Spleen (tissue), 11 donors: Measurements from ENCODE around the gene FBN1. TPM values are rescaled to one million over a fixed set of nuclear protein-coding genes. Genes with fewer than 3 reads are reported as not detected.
A peak's percentile ranks its signal among the peaks of the same experiment; 100 is the strongest.

Experiments
- DNase-seq: peaks from one replicate; pipeline ENCODE4 v3.0.0-alpha.2; 2020
- H3K27ac ChIP-seq, 8 donors: fragments of 200-600 bp; sonication (generic) in 7 of 8; 1 replicate in 4 of 8; 2 replicates in 4 of 8; pipeline versions ENCODE4 v1.5.0 to v1.8.0; 2016 to 2021; ENCODE audit warnings: inconsistent platforms in 4 of 8, mild to moderate bottlenecking in 4 of 8, moderate library complexity in 1 of 8
- H3K27me3 ChIP-seq, 7 donors: fragments of 200-600 bp; sonication (generic) in 6 of 7; replicated peaks in 1 of 7; 1 replicate in 4 of 7; 2 replicates in 3 of 7; pipeline versions ENCODE4 v1.5.0 to v1.8.0; 2016 to 2021; ENCODE audit warnings: inconsistent platforms in 3 of 7, mild to moderate bottlenecking in 1 of 7
- H3K36me3 ChIP-seq, 6 donors: fragments of 200-600 bp; sonication (generic) in 5 of 6; 1 replicate in 4 of 6; 2 replicates in 2 of 6; pipeline versions ENCODE4 v1.5.0 to v1.8.0; 2016 to 2021; ENCODE audit warnings: inconsistent platforms in 2 of 6
- H3K4me1 ChIP-seq, 6 donors: fragments of 200-600 bp; sonication (generic) in 5 of 6; 1 replicate in 3 of 6; 2 replicates in 3 of 6; pipeline versions ENCODE4 v1.5.0 to v1.8.0; 2016 to 2021; ENCODE audit warnings: inconsistent platforms in 3 of 6
- H3K4me3 ChIP-seq, 8 donors: fragments of 200-600 bp; sonication (generic) in 7 of 8; 1 replicate in 4 of 8; 2 replicates in 4 of 8; pipeline versions ENCODE4 v1.5.0 to v1.8.0; 2016 to 2021; ENCODE audit warnings: inconsistent platforms in 4 of 8, mild to moderate bottlenecking in 4 of 8, moderate library complexity in 2 of 8
- H3K9me3 ChIP-seq, 8 donors: fragments of 200-600 bp; sonication (generic) in 7 of 8; 1 replicate in 4 of 8; 2 replicates in 4 of 8; pipeline versions ENCODE4 v1.5.0 to v1.8.0; 2016 to 2021; ENCODE audit warnings: inconsistent platforms in 4 of 8
- POLR2A ChIP-seq, 3 donors: fragments of 450-650 bp; IDR thresholded peaks; one replicate each; pipeline ENCODE4 v1.5.1; 2017; ENCODE audit warnings: antibody characterized with exemption in 3 of 3, mild to moderate bottlenecking in 1 of 3
- POLR2AphosphoS5 ChIP-seq, 3 donors: sonication (generic); formaldehyde crosslinking; IDR thresholded peaks; one replicate each; pipeline ENCODE4 v1.5.1; 2017; ENCODE audit warnings: antibody characterized with exemption in 3 of 3
- WGBS, 5 donors: extraction: QIAGEN DNeasy Blood & Tissue Kit in 3 of 5; methylation state at CpG; one replicate each; pipeline versions ENCODE4 v1.1.5 to v1.1.7; 2013 to 2018; 5-methylcytosine and 5-hydroxymethylcytosine counted together
- intact Hi-C: fragments of 100-400 bp; cut with DNase I; formaldehyde crosslinking; loops from one replicate; pipeline ENCODE4 v1.15.0; 2023; ENCODE audit warnings: low total_unique reads
- polyA plus RNA-seq, 3 donors: library from polyadenylated mRNA; stranded (reverse); fragments of 200-250 nt; gene quantifications; one replicate each; pipeline ENCODE4 v1.2.1, GENCODE V29; 2013
- total RNA-seq, 7 donors: library from RNA; depleted of rRNA in 3 of 7; stranded (reverse); fragments of >200 nt in 3 of 7; fragmentation: NEBNext Ultra II Directional in 4 of 7; extraction: Animal tissue kit (Norgen Biotek cat#: 25700) in 4 of 7; gene quantifications; one replicate each; pipeline versions ENCODE4 v1.1.0 to v1.2.1, GENCODE V29; 2016 to 2021
- TF ChIP-seq, protein P1 (sequence below), 11 experiments: fragments of 200-600 bp in 7 of 11; fragments of 450-650 bp in 4 of 11; sonication (generic) in 4 of 11; IDR thresholded peaks in 8 of 11; conservative IDR thresholded peaks in 3 of 11; 1 replicate in 7 of 11; 2 replicates in 4 of 11; pipeline versions ENCODE4 v1.4.0 to v1.8.0; 2016 to 2021; ENCODE audit warnings: antibody characterized with exemption in 11 of 11, inconsistent platforms in 4 of 11, mild to moderate bottlenecking in 1 of 11
- donor health status: healthy with polysubstance abuse.
- donor health status: DM: no; HTN: no; CAD: no; lungs with moderate emphysema.
- donor health status: DM: no; HTN: no; CAD: no.
- donor health status: Bipolar disorder and iron deficiency.
- donor health status: healthy.
- donor health status: DM: no; HTN: no; CAD: no.
- donor health status: DM: yes; HTN: yes; CAD: no.

FBN1 gene
- total and polyA plus RNA-seq, 10 donors: 3.2 to 139 (median 45.4) TPM

DNA sequence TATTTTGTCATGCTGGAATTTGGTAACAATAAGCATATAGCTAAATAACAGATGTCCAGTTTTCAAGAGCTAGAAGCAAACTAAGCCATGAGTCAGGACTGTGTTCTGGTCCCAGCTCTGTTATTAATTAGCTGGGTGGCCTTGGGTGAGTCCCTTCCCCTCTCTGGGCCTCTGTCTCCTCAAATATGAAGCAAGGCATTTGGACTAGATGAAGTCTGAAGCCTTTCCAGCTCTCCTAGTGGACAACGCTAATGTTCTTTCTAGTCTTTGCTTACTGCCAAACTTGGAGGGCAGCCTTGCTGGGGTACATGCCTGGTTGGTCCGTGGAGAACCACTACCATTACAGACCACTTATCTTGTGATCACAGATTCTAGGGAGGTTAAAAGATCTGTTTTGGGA is 186.6 kb downstream of the FBN1 start:
- Histone ChIP-seq H3K4me3 (no peak overlapping the region), H3K27me3 (no peaks in the 10 kb centered on the region), H3K36me3 (peaks cover 0 to 100% (median 25%) of the 10 kb centered on the region in 6 donors), H3K4me1 (no peaks in the 10 kb centered on the region), H3K27ac (no peak overlapping the region), H3K9me3 (no peaks in the 10 kb centered on the region)
- DNase-seq: no peak
- WGBS, 5 donors: 89 to 97% (median 90%) methylated on average over 2 of the region's 2 CpGs
- TF ChIP-seq, protein P1, sequence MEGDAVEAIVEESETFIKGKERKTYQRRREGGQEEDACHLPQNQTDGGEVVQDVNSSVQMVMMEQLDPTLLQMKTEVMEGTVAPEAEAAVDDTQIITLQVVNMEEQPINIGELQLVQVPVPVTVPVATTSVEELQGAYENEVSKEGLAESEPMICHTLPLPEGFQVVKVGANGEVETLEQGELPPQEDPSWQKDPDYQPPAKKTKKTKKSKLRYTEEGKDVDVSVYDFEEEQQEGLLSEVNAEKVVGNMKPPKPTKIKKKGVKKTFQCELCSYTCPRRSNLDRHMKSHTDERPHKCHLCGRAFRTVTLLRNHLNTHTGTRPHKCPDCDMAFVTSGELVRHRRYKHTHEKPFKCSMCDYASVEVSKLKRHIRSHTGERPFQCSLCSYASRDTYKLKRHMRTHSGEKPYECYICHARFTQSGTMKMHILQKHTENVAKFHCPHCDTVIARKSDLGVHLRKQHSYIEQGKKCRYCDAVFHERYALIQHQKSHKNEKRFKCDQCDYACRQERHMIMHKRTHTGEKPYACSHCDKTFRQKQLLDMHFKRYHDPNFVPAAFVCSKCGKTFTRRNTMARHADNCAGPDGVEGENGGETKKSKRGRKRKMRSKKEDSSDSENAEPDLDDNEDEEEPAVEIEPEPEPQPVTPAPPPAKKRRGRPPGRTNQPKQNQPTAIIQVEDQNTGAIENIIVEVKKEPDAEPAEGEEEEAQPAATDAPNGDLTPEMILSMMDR (IDR thresholded peaks at IDR 0.05 in 8 of 11, conservative IDR thresholded peaks at IDR 0.05 in 3 of 11): no peak
- no peak for TF ChIP-seq POLR2A (IDR thresholded peaks at IDR 0.05)
- TF ChIP-seq POLR2AphosphoS5 (IDR thresholded peaks at IDR 0.05): no peak
- intact Hi-C loops: no loop called here

DNA sequence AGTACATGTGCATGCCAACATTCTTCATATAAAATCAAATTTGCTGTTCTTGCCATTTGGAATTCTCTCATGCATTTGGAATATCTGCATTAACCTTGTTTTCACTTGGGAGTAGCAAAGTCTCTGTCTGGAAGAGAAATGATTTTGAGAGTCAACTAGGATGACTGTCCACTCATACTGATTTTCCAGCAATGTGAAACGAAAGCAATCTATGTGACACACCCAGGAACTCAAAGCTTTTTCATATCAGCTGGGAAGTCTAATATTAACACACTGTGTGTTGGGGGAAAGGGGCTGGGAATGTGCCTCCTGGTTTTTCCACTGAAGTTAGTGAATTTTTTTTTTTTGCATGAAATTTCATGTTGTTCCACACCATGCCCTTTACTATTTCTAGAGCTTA is 189.4 kb downstream of the FBN1 start:
- WGBS, 5 donors: 60 to 83% (median 64%) methylated on average over 1 of the region's 1 CpG
- peaks cover 0 to 99% (median 20%) of the 10 kb centered on the region in 6 donors for H3K36me3 ChIP-seq

DNA sequence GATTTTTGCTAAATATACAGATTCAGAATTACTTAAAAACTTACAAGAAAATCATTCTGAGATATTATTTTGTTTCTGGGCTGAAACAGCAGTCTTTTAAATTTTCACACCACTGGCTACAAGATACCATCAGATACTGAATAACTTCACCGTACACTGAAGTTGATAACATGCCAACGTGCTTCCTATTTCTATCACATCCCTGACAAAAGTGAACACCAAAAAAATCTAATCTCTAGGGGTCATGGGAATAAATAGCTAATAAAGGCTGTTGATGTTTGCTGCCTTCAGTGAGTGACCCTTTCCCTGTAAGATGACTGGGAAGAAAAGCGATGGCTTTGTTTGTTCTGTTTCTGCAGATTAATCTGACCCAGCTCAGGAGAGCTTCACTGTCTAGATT is 193.8 kb downstream of the FBN1 start:
- intact Hi-C loops: no loop called here
- no peak for DNase-seq
- Histone ChIP-seq H3K4me3 (no peak overlapping the region), H3K9me3 (no peaks in the 10 kb centered on the region), H3K36me3 (peaks cover 0 to 98% (median 13%) of the 10 kb centered on the region in 6 donors), H3K27ac (peak overlapping the region in 4 of 8 donors; percentile 9 to 53 (median 26)), H3K27me3 (no peaks in the 10 kb centered on the region), H3K4me1 (peaks cover 0 to 7% (median 0%) of the 10 kb centered on the region in 6 donors)
- WGBS, 5 donors: 54 to 82% (median 70%) methylated on average over 3 of the region's 3 CpGs
- TF ChIP-seq, protein P1 (IDR thresholded peaks at IDR 0.05 in 8 of 11, conservative IDR thresholded peaks at IDR 0.05 in 3 of 11): no peak
- no peak for TF ChIP-seq POLR2AphosphoS5 (IDR thresholded peaks at IDR 0.05)

More for the DNA sequence above, 189.4 kb downstream of the FBN1 start:
- DNase-seq: no peak
- intact Hi-C loops: no loop called here
- Histone ChIP-seq H3K9me3 (no peaks in the 10 kb centered on the region), H3K4me1 (peaks cover 0 to 7% (median 0%) of the 10 kb centered on the region in 6 donors), H3K4me3 (no peak overlapping the region), H3K27me3 (no peaks in the 10 kb centered on the region), H3K27ac (no peak overlapping the region)
- TF ChIP-seq POLR2A (IDR thresholded peaks at IDR 0.05) (no peak), POLR2AphosphoS5 (IDR thresholded peaks at IDR 0.05) (no peak)
- TF ChIP-seq, protein P1 (IDR thresholded peaks at IDR 0.05 in 8 of 11, conservative IDR thresholded peaks at IDR 0.05 in 3 of 11): no peak

GRCh38 chr15:48451241-48451640 is 194.3 kb downstream of the FBN1 start:
- TF ChIP-seq, protein P1 (IDR thresholded peaks at IDR 0.05 in 8 of 11, conservative IDR thresholded peaks at IDR 0.05 in 3 of 11): no peak
- TF ChIP-seq POLR2A (IDR thresholded peaks at IDR 0.05): no peak
- TF ChIP-seq POLR2AphosphoS5 (IDR thresholded peaks at IDR 0.05): no peak
- peaks cover 0 to 7% (median 0%) of the 10 kb centered on the region in 6 donors for H3K4me1 ChIP-seq
- H3K9me3 ChIP-seq: no peaks in the 10 kb centered on the region
- no peak overlapping the region for H3K4me3 ChIP-seq
- intact Hi-C loops: no loop called here
- DNase-seq: no peak
- peak overlapping the region in 4 of 8 donors; percentile 9 to 53 (median 26) for H3K27ac ChIP-seq
- H3K36me3 ChIP-seq: peaks cover 0 to 98% (median 13%) of the 10 kb centered on the region in 6 donors
- WGBS, 5 donors: 35 to 58% (median 42%) methylated on average over 3 of the region's 3 CpGs
- no peaks in the 10 kb centered on the region for H3K27me3 ChIP-seq
